ENCODE measurements around the gene HOOK2. TPM values are rescaled to one million over a fixed set of nuclear protein-coding genes. Genes with fewer than 3 reads are reported as not detected.

Gene HOOK2
- total and polyA plus RNA-seq, 9 of the 15 experiments (the other 6 are each of a cell fraction or from before 2014, with no cell fraction given) = 1.3 to 17.2 (median 9.9) TPM

GRCh38 chr19:12801466-12802266 lies 26.3 kb upstream of the HOOK2 start, which contains the start of the genes PRDX2 and THSD8 (continued):
- peak; percentile 56; the same call in 1 of the 2 replicates for TF ChIP-seq ZBTB40 (IDR thresholded peaks at IDR 0.05)
- TF ChIP-seq ZBTB40 (CRISPR knock-in tag; IDR thresholded peaks at IDR 0.05) = no peak
- TF ChIP-seq ELF1 (tag; IDR thresholded peaks at IDR 0.05) = no peak
- TF ChIP-seq POLR2AphosphoS5 (IDR thresholded peaks at IDR 0.05; ENCODE audit: control insufficient read depth, insufficient read depth, low read depth, low read length) = peak; percentile 90
- peak; percentile 29 for TF ChIP-seq PHF20 (IDR thresholded peaks at IDR 0.05; ENCODE audit: partially characterized antibody)
- TF ChIP-seq CCAR2 (IDR thresholded peaks at IDR 0.05; ENCODE audit: low read depth, low read length) = no peak
- TF ChIP-seq THRA (IDR thresholded peaks at IDR 0.05) = no peak
- peak; percentile 99 for TF ChIP-seq PRDM10 (IDR thresholded peaks at IDR 0.05; ENCODE audit: partially characterized antibody)
- TF ChIP-seq HCFC1 (IDR thresholded peaks at IDR 0.05; ENCODE audit: low read depth, low read length) = peak; percentile 59
- TF ChIP-seq MTA2 (IDR thresholded peaks at IDR 0.05; ENCODE audit: low read depth) = no peak
- TF ChIP-seq MXI1 (IDR thresholded peaks at IDR 0.05; ENCODE audit: low read depth, low read length) = no peak
